Measurements from ENCODE around the gene GPSM1.
A peak's percentile ranks its signal among the peaks of the same experiment; 100 is the strongest.

GPSM1 gene

GRCh38 chr9:136308006-136308701, 19.2 kb upstream of the GPSM1 start:
- Mint-ChIP-seq H3K27ac (no peak overlapping the region), H3K4me3 (no peak overlapping the region), H3K27me3 (no peaks in the 10 kb centered on the region), H3K36me3 (no peaks in the 10 kb centered on the region), H3K9me3 (no peaks in the 10 kb centered on the region), H3K4me1 (no peaks in the 10 kb centered on the region)
- no peak for ATAC-seq

- no peaks in the 10 kb centered on the region for H3K36me3 Mint-ChIP-seq
- no peaks in the 10 kb centered on the region for H3K4me1 Mint-ChIP-seq
- H3K27me3 Mint-ChIP-seq = no peaks in the 10 kb centered on the region
- no peak for ATAC-seq
- H3K9me3 Mint-ChIP-seq = no peaks in the 10 kb centered on the region
- H3K27ac Mint-ChIP-seq = no peak overlapping the region
- H3K4me3 Mint-ChIP-seq = no peak overlapping the region
These were observed 18.7 kb upstream of the GPSM1 start for GRCh38 chr9:136308702-136309053.

GRCh38 chr9:136309101-136309801, 18.1 kb upstream of the GPSM1 start:
- peak; percentile 64 for ATAC-seq
- H3K27me3 Mint-ChIP-seq = peaks cover 1% of the 10 kb centered on the region
- no peaks in the 10 kb centered on the region for H3K9me3 Mint-ChIP-seq
- H3K4me1 Mint-ChIP-seq = no peaks in the 10 kb centered on the region
- no peak overlapping the region for H3K4me3 Mint-ChIP-seq
- H3K27ac Mint-ChIP-seq = no peak overlapping the region
- no peaks in the 10 kb centered on the region for H3K36me3 Mint-ChIP-seq

- Mint-ChIP-seq H3K27ac (no peak overlapping the region), H3K9me3 (peaks cover 5% of the 10 kb centered on the region), H3K4me1 (no peaks in the 10 kb centered on the region), H3K27me3 (peaks cover 7% of the 10 kb centered on the region), H3K36me3 (no peaks in the 10 kb centered on the region), H3K4me3 (no peak overlapping the region)
- no peak for ATAC-seq
These were observed 17.5 kb upstream of the GPSM1 start for GRCh38 chr9:136309806-136310220.

- Mint-ChIP-seq H3K4me3 (no peak overlapping the region), H3K9me3 (peaks cover 10% of the 10 kb centered on the region)
These were observed 16.9 kb upstream of the GPSM1 start for GRCh38 chr9:136310273-136311030.

GRCh38 chr9:136311051-136312008, 16.0 kb upstream of the GPSM1 start:
- peak; percentile 28 for ATAC-seq
- H3K27ac Mint-ChIP-seq = no peak overlapping the region
- H3K9me3 Mint-ChIP-seq = peaks cover 16% of the 10 kb centered on the region
- H3K27me3 Mint-ChIP-seq = peaks cover 22% of the 10 kb centered on the region
- H3K4me3 Mint-ChIP-seq = no peak overlapping the region
- H3K36me3 Mint-ChIP-seq = peaks cover 6% of the 10 kb centered on the region
- no peaks in the 10 kb centered on the region for H3K4me1 Mint-ChIP-seq

More at GRCh38 chr9:136310273-136311030, 16.9 kb upstream of the GPSM1 start:
- Mint-ChIP-seq H3K27me3 (peaks cover 13% of the 10 kb centered on the region), H3K36me3 (no peaks in the 10 kb centered on the region), H3K27ac (no peak overlapping the region), H3K4me1 (no peaks in the 10 kb centered on the region)
- ATAC-seq = no peak

- ATAC-seq = no peak
- Mint-ChIP-seq H3K4me3 (no peak overlapping the region), H3K9me3 (peaks cover 18% of the 10 kb centered on the region), H3K27ac (no peak overlapping the region), H3K36me3 (peaks cover 8% of the 10 kb centered on the region), H3K27me3 (peaks cover 29% of the 10 kb centered on the region), H3K4me1 (no peaks in the 10 kb centered on the region)
These were observed 15.3 kb upstream of the GPSM1 start for GRCh38 chr9:136312009-136312375.

- Mint-ChIP-seq H3K4me1 (peaks cover 1% of the 10 kb centered on the region), H3K9me3 (peaks cover 18% of the 10 kb centered on the region), H3K27me3 (peaks cover 33% of the 10 kb centered on the region), H3K4me3 (no peak overlapping the region), H3K36me3 (peaks cover 8% of the 10 kb centered on the region), H3K27ac (no peak overlapping the region)
- ATAC-seq = no peak
These were observed 14.9 kb upstream of the GPSM1 start for GRCh38 chr9:136312436-136312835.

- H3K4me3 Mint-ChIP-seq = no peak overlapping the region
- H3K27me3 Mint-ChIP-seq = peaks cover 42% of the 10 kb centered on the region
- peaks cover 8% of the 10 kb centered on the region for H3K36me3 Mint-ChIP-seq
- peaks cover 10% of the 10 kb centered on the region for H3K4me1 Mint-ChIP-seq
- H3K9me3 Mint-ChIP-seq = peaks cover 18% of the 10 kb centered on the region
- H3K27ac Mint-ChIP-seq = no peak overlapping the region
- no peak for ATAC-seq
These were observed 14.0 kb upstream of the GPSM1 start for GRCh38 chr9:136313111-136314055.

- peaks cover 18% of the 10 kb centered on the region for H3K9me3 Mint-ChIP-seq
- H3K27me3 Mint-ChIP-seq = peaks cover 42% of the 10 kb centered on the region
- H3K4me1 Mint-ChIP-seq = peaks cover 10% of the 10 kb centered on the region
- H3K36me3 Mint-ChIP-seq = peaks cover 8% of the 10 kb centered on the region
- ATAC-seq = no peak
- no peak overlapping the region for H3K4me3 Mint-ChIP-seq
- H3K27ac Mint-ChIP-seq = no peak overlapping the region
These were observed 13.3 kb upstream of the GPSM1 start for GRCh38 chr9:136314056-136314416.

GRCh38 chr9:136314944-136315343, 12.4 kb upstream of the GPSM1 start:
- peaks cover 8% of the 10 kb centered on the region for H3K36me3 Mint-ChIP-seq
- no peak for ATAC-seq

GRCh38 chr9:136316271-136316751, 11.0 kb upstream of the GPSM1 start:
- peaks cover 10% of the 10 kb centered on the region for H3K4me1 Mint-ChIP-seq
- H3K27ac Mint-ChIP-seq = no peak overlapping the region
- H3K36me3 Mint-ChIP-seq = peaks cover 8% of the 10 kb centered on the region
- peaks cover 42% of the 10 kb centered on the region for H3K27me3 Mint-ChIP-seq
- H3K9me3 Mint-ChIP-seq = peaks cover 18% of the 10 kb centered on the region
- no peak for ATAC-seq
- no peak overlapping the region for H3K4me3 Mint-ChIP-seq

More at GRCh38 chr9:136314944-136315343, 12.4 kb upstream of the GPSM1 start:
- Mint-ChIP-seq H3K27me3 (peaks cover 42% of the 10 kb centered on the region), H3K4me1 (peaks cover 10% of the 10 kb centered on the region), H3K27ac (no peak overlapping the region), H3K9me3 (peaks cover 18% of the 10 kb centered on the region), H3K4me3 (no peak overlapping the region)

GRCh38 chr9:136316896-136317676, 10.3 kb upstream of the GPSM1 start:
- H3K4me3 Mint-ChIP-seq = no peak overlapping the region
- peaks cover 18% of the 10 kb centered on the region for H3K9me3 Mint-ChIP-seq
- ATAC-seq = peak; percentile 3
- no peak overlapping the region for H3K27ac Mint-ChIP-seq
- H3K27me3 Mint-ChIP-seq = peaks cover 42% of the 10 kb centered on the region
- peaks cover 8% of the 10 kb centered on the region for H3K36me3 Mint-ChIP-seq
- H3K4me1 Mint-ChIP-seq = peaks cover 10% of the 10 kb centered on the region
